ENCODE measurements around the gene EFCAB6.

- TF ChIP-seq POLR2A (IDR thresholded peaks at IDR 0.05) (no peak), CTCF (IDR thresholded peaks at IDR 0.05) (no peak)
Measured at GRCh38 chr22:43706571-43707328, 105.4 kb downstream of the EFCAB6 start.
